Testis (tissue), 3 donors: ENCODE measurements around the gene NFKB1. TPM values are rescaled to one million over a fixed set of nuclear protein-coding genes. Genes with fewer than 3 reads are reported as not detected.

Experiments used
- DNase-seq: peaks from one replicate; pipeline ENCODE4 v3.0.0-alpha.2; 2019
- H3K27ac ChIP-seq, 2 donors: fragments of 200-600 bp; sonication (generic); one replicate each; pipeline ENCODE4 v1.5.1; 2019
- H3K27me3 ChIP-seq: fragments of 200-600 bp; sonication (generic); one replicate; pipeline ENCODE4 v1.5.1; 2019
- H3K36me3 ChIP-seq: fragments of 200-600 bp; sonication (generic); one replicate; pipeline ENCODE4 v1.5.1; 2017; ENCODE audit warnings: low read depth; ENCODE audit errors: missing control alignments
- H3K4me1 ChIP-seq: fragments of 200-600 bp; sonication (generic); one replicate; pipeline ENCODE4 v1.5.1; 2019
- H3K4me3 ChIP-seq, 2 donors: fragments of 200-600 bp; sonication (generic); one replicate each; pipeline ENCODE4 v1.5.1; 2017 to 2019
- H3K9me3 ChIP-seq: fragments of 200-600 bp; sonication (generic); one replicate; pipeline ENCODE4 v1.5.1; 2017
- CTCF ChIP-seq, 3 experiments: fragments of 450-650 bp in 2 of 3; fragments of 200-600 bp in 1 of 3; sonication (generic) in 1 of 3; IDR thresholded peaks; one replicate each; pipeline ENCODE4 v1.5.1; 2016 to 2019; ENCODE audit warnings: antibody characterized with exemption in 3 of 3, mild to moderate bottlenecking in 2 of 3, moderate library complexity in 1 of 3
- POLR2A ChIP-seq: fragments of 450-650 bp; IDR thresholded peaks from one replicate; pipeline ENCODE4 v1.6.1; 2017; ENCODE audit warnings: antibody characterized with exemption, mild to moderate bottlenecking, moderate library complexity
- WGBS, 2 donors: methylation state at CpG; one replicate each; pipeline ENCODE4 v1.1.5; 2018; 5-methylcytosine and 5-hydroxymethylcytosine counted together
- intact Hi-C: fragments of 100-400 bp; cut with DNase I; formaldehyde crosslinking; loops from one replicate; pipeline ENCODE4 v1.15.1; 2023; ENCODE audit warnings: low total_unique reads
- polyA plus RNA-seq: library from polyadenylated mRNA; stranded (reverse); fragments of 350-450 nt; fragmentation: Illumina TruSeq; extraction: RNeasy Lipid Tissue Mini Kit (QIAGEN cat#74804); gene quantifications from one replicate; pipeline ENCODE4 v1.2.3, GENCODE V29; 2014; ENCODE audit warnings: low read depth, low replicate concordance; ENCODE audit not compliant: insufficient read depth
- total RNA-seq, 2 donors: library from RNA; depleted of rRNA; stranded (reverse); fragments of >200 nt; gene quantifications; one replicate each; pipeline ENCODE4 v1.2.3, GENCODE V29; 2016

The NFKB1 gene
- total and polyA plus RNA-seq, 3 donors from 2014 or later = 22.2 to 27.4 (median 24.6) TPM

- intact Hi-C loops = no loop called here
- TF ChIP-seq POLR2A = no peak
- TF ChIP-seq CTCF (IDR thresholded peaks at IDR 0.05) = no peak
These were observed 99.5 kb downstream of the NFKB1 start for GRCh38 chr4:102600689-102601088.

GRCh38 chr4:102601586-102602227, 100.5 kb downstream of the NFKB1 start:
- 87 to 89% methylated on average over 8 of the region's 8 CpGs for WGBS, 2 donors
- no peak for DNase-seq
- Histone ChIP-seq H3K4me1 (no peaks in the 10 kb centered on the region), H3K27me3 (no peaks in the 10 kb centered on the region), H3K36me3 (no peaks in the 10 kb centered on the region), H3K27ac (no peak overlapping the region), H3K9me3 (no peaks in the 10 kb centered on the region), H3K4me3 (no peak overlapping the region)
- no peak for TF ChIP-seq CTCF (IDR thresholded peaks at IDR 0.05)
- TF ChIP-seq POLR2A = no peak
- intact Hi-C loops = no loop called here

More at GRCh38 chr4:102600689-102601088, 99.5 kb downstream of the NFKB1 start:
- no peak overlapping the region for H3K4me3 ChIP-seq
- H3K27me3 ChIP-seq = no peaks in the 10 kb centered on the region
- H3K27ac ChIP-seq = no peak overlapping the region
- no peak for DNase-seq
- no peaks in the 10 kb centered on the region for H3K9me3 ChIP-seq
- no peaks in the 10 kb centered on the region for H3K36me3 ChIP-seq
- H3K4me1 ChIP-seq = no peaks in the 10 kb centered on the region

- Histone ChIP-seq H3K4me1 (no peaks in the 10 kb centered on the region), H3K36me3 (no peaks in the 10 kb centered on the region), H3K9me3 (no peaks in the 10 kb centered on the region), H3K27ac (no peak overlapping the region), H3K4me3 (no peak overlapping the region), H3K27me3 (no peaks in the 10 kb centered on the region)
- 83 to 86% methylated on average over 2 of the region's 2 CpGs for WGBS, 2 donors
- DNase-seq = no peak
- intact Hi-C loops = no loop called here
- no peak for TF ChIP-seq CTCF (IDR thresholded peaks at IDR 0.05)
- TF ChIP-seq POLR2A = no peak
These were observed 103.2 kb downstream of the NFKB1 start for GRCh38 chr4:102604222-102604940.

- intact Hi-C loops = no loop called here
- Histone ChIP-seq H3K9me3 (no peaks in the 10 kb centered on the region), H3K36me3 (no peaks in the 10 kb centered on the region), H3K4me1 (no peaks in the 10 kb centered on the region), H3K4me3 (no peak overlapping the region), H3K27me3 (no peaks in the 10 kb centered on the region), H3K27ac (no peak overlapping the region)
- 89% methylated on average over 3 of the region's 3 CpGs for WGBS, 2 donors
- DNase-seq = no peak
- TF ChIP-seq CTCF (IDR thresholded peaks at IDR 0.05) (no peak), POLR2A (no peak)
These were observed 105.1 kb downstream of the NFKB1 start for GRCh38 chr4:102606261-102606660.
